Esophagus squamous epithelium (tissue), 4 donors: ENCODE results near the gene MLPH.

Experiments used
- CTCF ChIP-seq, 6 experiments: fragments of 450-650 bp in 4 of 6; fragments of 200-600 bp in 2 of 6; sonication (generic) in 2 of 6; IDR thresholded peaks; one replicate each; pipeline ENCODE4 v1.5.1; 2016 to 2019; ENCODE audit warnings: antibody characterized with exemption in 6 of 6, mild to moderate bottlenecking in 4 of 6, moderate library complexity in 4 of 6
- POLR2A ChIP-seq, 4 donors: fragments of 450-650 bp; IDR thresholded peaks; one replicate each; pipeline ENCODE4 v1.6.1; 2017; ENCODE audit warnings: antibody characterized with exemption in 4 of 4, mild to moderate bottlenecking in 4 of 4, moderate library complexity in 3 of 4

- no peak for TF ChIP-seq CTCF (IDR thresholded peaks at IDR 0.05)
- no peak for TF ChIP-seq POLR2A (IDR thresholded peaks at IDR 0.05)
Measured at GRCh38 chr2:237456200-237456843, 30.7 kb upstream of the MLPH start.
